Heart left ventricle (tissue), 16 donors: ENCODE measurements around the gene COL11A1. TPM values are rescaled to one million over a fixed set of nuclear protein-coding genes. Genes with fewer than 3 reads are reported as not detected.
"Not testable (repeated sequence)": the region's sequence is repeated elsewhere in the genome, so short reads cannot be mapped to it uniquely, and the experiment has no call there.

Experiments used
- ATAC-seq, 4 donors: fragments of 200-7000 bp; cut with Tn5 transposase; one replicate each; pipeline ENCODE4 v1.9.1; 2020 to 2022; ENCODE audit warnings: moderate library complexity in 4 of 4, mild to moderate bottlenecking in 3 of 4, moderate number of reproducible peaks in 1 of 4
- DNase-seq, 5 donors: peaks; one replicate each; pipeline ENCODE4 v3.0.0-alpha.2; 2020
- H3K27ac ChIP-seq, 12 donors: fragments of 200-600 bp; sonication (generic) in 4 of 12; one replicate each; pipeline versions ENCODE4 v1.5.0 to v1.8.0; 2016 to 2022; ENCODE audit warnings: mild to moderate bottlenecking in 2 of 12
- H3K27me3 ChIP-seq, 9 donors: fragments of 200-600 bp; sonication (generic) in 2 of 9; one replicate each; pipeline versions ENCODE4 v1.5.1 to v1.8.0; 2016 to 2022; ENCODE audit warnings: mild to moderate bottlenecking in 3 of 9
- H3K36me3 ChIP-seq, 9 donors: fragments of 200-600 bp; sonication (generic) in 2 of 9; one replicate each; pipeline versions ENCODE4 v1.5.0 to v1.8.0; 2018 to 2022; ENCODE audit warnings: mild to moderate bottlenecking in 2 of 9
- H3K4me1 ChIP-seq, 12 donors: fragments of 200-600 bp; sonication (generic) in 4 of 12; one replicate each; pipeline versions ENCODE4 v1.5.0 to v1.8.0; 2016 to 2022; ENCODE audit warnings: mild to moderate bottlenecking in 3 of 12
- H3K4me3 ChIP-seq, 12 donors: fragments of 200-600 bp; sonication (generic) in 4 of 12; one replicate each; pipeline versions ENCODE4 v1.5.0 to v1.8.0; 2017 to 2022; ENCODE audit warnings: mild to moderate bottlenecking in 9 of 12, moderate library complexity in 4 of 12
- H3K9me3 ChIP-seq, 12 donors: fragments of 200-600 bp; sonication (generic) in 4 of 12; one replicate each; pipeline versions ENCODE4 v1.5.0 to v1.8.0; 2016 to 2022; ENCODE audit warnings: mild to moderate bottlenecking in 1 of 12
- POLR2A ChIP-seq, 2 donors: fragments of 450-650 bp; IDR thresholded peaks; one replicate each; pipeline ENCODE4 v1.6.1; 2017; ENCODE audit warnings: antibody characterized with exemption in 2 of 2, mild to moderate bottlenecking in 2 of 2, moderate library complexity in 2 of 2
- WGBS, 4 donors: extraction: QIAGEN DNeasy Blood & Tissue Kit in 2 of 4; methylation state at CpG; one replicate each; pipeline versions ENCODE4 v1.1.5 to v1.1.7; 2013 to 2018; 5-methylcytosine and 5-hydroxymethylcytosine counted together
- intact Hi-C, 10 donors: fragments of 100-400 bp; cut with DNase I; formaldehyde crosslinking; loops; one replicate each; pipeline versions ENCODE4 v1.11.1 to v1.14.2; 2022
- polyA plus RNA-seq, 2 donors: library from polyadenylated mRNA; stranded (reverse); fragments of 200-250 nt; gene quantifications; one replicate each; pipeline ENCODE4 v1.2.3, GENCODE V29; 2013
- total RNA-seq, 9 donors: library from RNA; depleted of rRNA in 2 of 9; stranded (reverse); fragments of >200 nt in 2 of 9; fragmentation: NEBNext Ultra II Directional in 3 of 9; extraction: Animal tissue kit (Norgen Biotek cat#: 25700) in 3 of 9; gene quantifications; one replicate each; pipeline versions ENCODE4 v1.1.0 to v1.2.4, GENCODE V29; 2016 to 2023
- TF ChIP-seq, protein P1 (sequence below), 12 donors: fragments of 200-600 bp; sonication (generic) in 4 of 12; IDR thresholded peaks; one replicate each; pipeline versions ENCODE4 v1.5.0 to v1.8.0; 2018 to 2022; ENCODE audit warnings: antibody characterized with exemption in 12 of 12, mild to moderate bottlenecking in 5 of 12
- donor health status: ischemic (EF 13 %, LVEDD 7.1; RV severe dilation, severe dysfunction).
- donor health status: healthy with polysubstance abuse.
- donor health status: DM: no; HTN: yes; CAD: no.
- donor health status: DM: no; HTN: no; CAD: no.
- donor health status: ischemic (EF 25% LVEDD 6.9; RV normal size, moderate dysfunction).
- donor health status: ischemic (EF 25% LVEDD 5.7; RV mildly dilated, moderate dysfunction).
- donor health status: healthy.
- donor health status: DM: yes; HTN: yes; CAD: no.
- donor health status: ischemic (EF 35%, LVEDD 5.7; RV mildly dilated, moderate dysfunction).
- donor health status: nonischemic (EF 11% LVEDD 7.7; RV severe dilation, severe dysfunction).
- donor health status: DM: yes; HTN: yes; CAD: no.
- donor health status: PGD.
- donor health status: ischemic (EF 29% LVEDD 5.4; RV normal size, mild dysfunction).
- donor health status: nonischemic (EF 23%, LVEDD 6.1; RV moderate dilation, normal function).

COL11A1 gene
- total and polyA plus RNA-seq, 11 donors, result 0.05 TPM; not detected in 10

DNA sequence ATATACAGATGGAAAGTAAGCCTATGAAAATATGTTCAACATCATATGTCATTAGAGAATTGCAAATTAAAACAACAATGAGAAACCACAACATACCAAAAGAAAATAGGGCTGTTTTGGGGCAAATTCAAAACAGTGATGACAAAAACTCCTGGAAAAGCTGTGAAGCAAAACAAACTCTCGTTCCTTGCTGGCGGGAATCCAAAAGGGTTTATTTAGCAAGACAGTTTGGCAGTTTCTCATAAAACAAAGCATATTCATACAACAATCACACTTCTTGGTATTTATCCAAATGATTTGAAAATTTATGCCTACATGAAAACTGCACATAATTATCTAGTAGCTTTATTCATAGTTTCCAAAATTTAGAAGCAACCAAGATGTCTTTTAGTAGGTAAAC, 44.4 kb downstream of the COL11A1 start:
- no peak for TF ChIP-seq POLR2A (IDR thresholded peaks at IDR 0.05)
- TF ChIP-seq, protein P1, sequence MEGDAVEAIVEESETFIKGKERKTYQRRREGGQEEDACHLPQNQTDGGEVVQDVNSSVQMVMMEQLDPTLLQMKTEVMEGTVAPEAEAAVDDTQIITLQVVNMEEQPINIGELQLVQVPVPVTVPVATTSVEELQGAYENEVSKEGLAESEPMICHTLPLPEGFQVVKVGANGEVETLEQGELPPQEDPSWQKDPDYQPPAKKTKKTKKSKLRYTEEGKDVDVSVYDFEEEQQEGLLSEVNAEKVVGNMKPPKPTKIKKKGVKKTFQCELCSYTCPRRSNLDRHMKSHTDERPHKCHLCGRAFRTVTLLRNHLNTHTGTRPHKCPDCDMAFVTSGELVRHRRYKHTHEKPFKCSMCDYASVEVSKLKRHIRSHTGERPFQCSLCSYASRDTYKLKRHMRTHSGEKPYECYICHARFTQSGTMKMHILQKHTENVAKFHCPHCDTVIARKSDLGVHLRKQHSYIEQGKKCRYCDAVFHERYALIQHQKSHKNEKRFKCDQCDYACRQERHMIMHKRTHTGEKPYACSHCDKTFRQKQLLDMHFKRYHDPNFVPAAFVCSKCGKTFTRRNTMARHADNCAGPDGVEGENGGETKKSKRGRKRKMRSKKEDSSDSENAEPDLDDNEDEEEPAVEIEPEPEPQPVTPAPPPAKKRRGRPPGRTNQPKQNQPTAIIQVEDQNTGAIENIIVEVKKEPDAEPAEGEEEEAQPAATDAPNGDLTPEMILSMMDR (IDR thresholded peaks at IDR 0.05), result no peak
- Histone ChIP-seq H3K36me3 (no peaks in the 10 kb centered on the region), H3K27me3 (no peaks in the 10 kb centered on the region), H3K4me1 (no peaks in the 10 kb centered on the region), H3K27ac (no peak overlapping the region), H3K9me3 (no peaks in the 10 kb centered on the region), H3K4me3 (no peak overlapping the region)
- intact Hi-C loops, result no loop called here
- no peak for DNase-seq
- 60 to 72% (median 70%) methylated on average over 2 of the region's 2 CpGs for WGBS, 4 donors
- no peak for ATAC-seq

DNA sequence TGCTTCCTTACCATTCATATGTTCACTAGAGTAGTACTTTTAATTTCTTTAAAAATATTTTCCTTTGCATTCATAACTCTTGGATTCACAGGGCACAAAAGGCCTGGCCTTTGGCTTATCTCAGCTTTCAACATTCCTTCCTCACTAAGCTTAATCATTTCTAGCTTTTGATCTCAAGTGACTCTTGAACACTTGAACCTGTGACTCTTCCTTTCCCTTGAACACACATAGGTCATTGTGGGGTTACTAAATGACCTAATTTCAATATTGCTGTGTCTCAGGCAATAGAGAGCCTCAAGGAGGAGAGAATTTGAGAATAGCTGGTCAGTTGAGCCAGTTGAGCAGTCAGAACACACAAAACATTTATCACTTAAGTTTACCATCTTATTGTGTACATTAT, 49.9 kb downstream of the COL11A1 start:
- DNase-seq (no peak), ATAC-seq (no peak)
- Histone ChIP-seq H3K4me3 (no peak overlapping the region), H3K27ac (no peak overlapping the region), H3K36me3 (no peaks in the 10 kb centered on the region), H3K9me3 (peaks cover 0 to 5% (median 0%) of the 10 kb centered on the region in 12 donors), H3K27me3 (no peaks in the 10 kb centered on the region), H3K4me1 (no peaks in the 10 kb centered on the region)
- intact Hi-C loops, result no loop called here
- TF ChIP-seq POLR2A (IDR thresholded peaks at IDR 0.05), result no peak
- TF ChIP-seq, protein P1 (IDR thresholded peaks at IDR 0.05), result no peak

DNA sequence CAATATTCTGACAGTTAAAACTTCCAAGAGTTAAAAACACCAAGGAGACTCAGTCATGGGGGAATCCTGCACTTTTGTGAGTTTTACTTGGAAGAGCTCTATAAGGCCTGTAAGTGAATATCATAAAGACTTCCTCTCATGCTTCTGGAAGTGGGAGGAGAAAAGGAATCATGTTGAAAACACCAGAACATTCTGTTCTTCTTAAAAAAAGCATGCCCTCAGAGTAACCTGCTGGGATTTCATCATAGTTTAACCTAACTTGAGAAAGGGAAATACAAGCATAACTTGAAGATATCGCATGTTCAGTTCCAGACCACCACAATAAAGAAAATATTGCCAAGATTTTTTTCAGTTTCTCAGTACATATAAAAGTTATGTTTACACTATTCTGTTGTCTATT, 51.9 kb downstream of the COL11A1 start:
- intact Hi-C loops, result no loop called here
- ATAC-seq, result no peak
- no peaks in the 10 kb centered on the region for H3K27me3 ChIP-seq
- TF ChIP-seq, protein P1 (IDR thresholded peaks at IDR 0.05), result no peak
- no peak for TF ChIP-seq POLR2A (IDR thresholded peaks at IDR 0.05)
- WGBS, 4 donors, result 66 to 82% (median 69%) methylated on average over 1 of the region's 1 CpG
- H3K4me3 ChIP-seq, result no peak overlapping the region
- no peak overlapping the region for H3K27ac ChIP-seq
- H3K36me3 ChIP-seq, result no peaks in the 10 kb centered on the region
- no peaks in the 10 kb centered on the region for H3K4me1 ChIP-seq
- DNase-seq, result no peak
- H3K9me3 ChIP-seq, result peaks cover 0 to 5% (median 0%) of the 10 kb centered on the region in 12 donors

DNA sequence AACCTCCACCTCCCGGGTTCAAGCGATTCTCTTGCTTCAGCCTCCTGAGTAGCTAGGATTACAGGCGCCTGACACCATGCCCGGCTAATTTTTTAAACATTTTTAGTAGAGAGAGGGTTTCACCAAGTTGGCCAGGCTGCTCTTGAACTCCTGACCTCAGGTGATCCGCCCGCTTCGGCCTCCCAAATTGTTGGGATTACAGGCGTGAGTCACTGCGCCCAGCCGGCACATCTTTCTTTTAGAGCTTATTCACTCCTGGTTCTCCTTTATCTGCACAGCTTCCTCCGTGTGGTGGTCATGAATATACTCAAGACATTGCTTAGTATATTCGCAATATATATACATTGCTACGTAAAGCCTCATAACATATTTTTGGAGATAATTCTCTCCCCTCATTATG, 80.2 kb downstream of the COL11A1 start:
- H3K9me3 ChIP-seq, H3K36me3 ChIP-seq, ATAC-seq, H3K4me1 ChIP-seq, H3K27me3 ChIP-seq, DNase-seq, H3K27ac ChIP-seq, H3K4me3 ChIP-seq: not testable (repeated sequence)
- 88 to 95% (median 89%) methylated on average over 13 of the region's 13 CpGs for WGBS, 4 donors
- intact Hi-C loops, result loop anchor here in 1 of 10 donors (10.0 kb wide), 1 partner anchor 1363 kb away; no protein-coding TSS in a partner anchor

DNA sequence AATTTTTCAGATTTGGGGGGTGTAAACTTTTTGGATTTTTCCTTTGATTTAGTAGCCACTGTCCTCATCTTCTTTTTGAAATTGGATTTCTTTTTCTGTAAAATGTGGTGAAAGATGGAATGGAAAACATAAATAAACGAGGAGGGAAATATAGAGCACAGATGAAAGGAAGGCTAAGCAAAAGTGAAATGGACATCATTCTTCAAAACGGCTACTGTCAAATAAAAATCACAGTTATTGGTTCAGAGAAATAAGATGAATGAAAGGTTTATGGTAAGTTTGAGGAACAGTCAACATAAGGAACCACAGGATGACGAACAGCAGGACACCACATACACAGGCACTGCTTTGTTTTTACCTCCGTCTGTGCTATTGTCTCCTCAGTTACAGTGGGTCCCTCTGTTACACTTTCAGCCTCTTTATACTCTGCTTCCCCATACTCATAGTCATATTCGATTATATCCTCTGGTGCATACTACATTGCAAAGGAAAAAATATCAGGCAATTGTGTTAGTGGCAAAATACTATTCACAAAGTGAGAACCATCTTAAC, 82.4 kb downstream of the COL11A1 start:
- intact Hi-C loops, result loop anchor here in 1 of 10 donors (10.0 kb wide), 1 partner anchor 1361 kb away; no protein-coding TSS in a partner anchor
- DNase-seq (no peak), ATAC-seq (no peak)

More for the DNA sequence above, 82.4 kb downstream of the COL11A1 start:
- Histone ChIP-seq H3K9me3 (no peaks in the 10 kb centered on the region), H3K4me1 (no peaks in the 10 kb centered on the region), H3K36me3 (no peaks in the 10 kb centered on the region), H3K4me3 (no peak overlapping the region), H3K27ac (no peak overlapping the region), H3K27me3 (no peaks in the 10 kb centered on the region)
- TF ChIP-seq, protein P1 (IDR thresholded peaks at IDR 0.05), result no peak
- no peak for TF ChIP-seq POLR2A (IDR thresholded peaks at IDR 0.05)
- WGBS, 4 donors, result 62 to 66% (median 64%) methylated on average over 5 of the region's 5 CpGs
